ENCODE results near the gene PDLIM7. TPM values are rescaled to one million over a fixed set of nuclear protein-coding genes. Genes with fewer than 3 reads are reported as not detected.

PDLIM7 gene
- polyA plus RNA-seq, 6 donors from 2014 or later, result 1.5 to 6.0 (median 3.9) TPM

DNA sequence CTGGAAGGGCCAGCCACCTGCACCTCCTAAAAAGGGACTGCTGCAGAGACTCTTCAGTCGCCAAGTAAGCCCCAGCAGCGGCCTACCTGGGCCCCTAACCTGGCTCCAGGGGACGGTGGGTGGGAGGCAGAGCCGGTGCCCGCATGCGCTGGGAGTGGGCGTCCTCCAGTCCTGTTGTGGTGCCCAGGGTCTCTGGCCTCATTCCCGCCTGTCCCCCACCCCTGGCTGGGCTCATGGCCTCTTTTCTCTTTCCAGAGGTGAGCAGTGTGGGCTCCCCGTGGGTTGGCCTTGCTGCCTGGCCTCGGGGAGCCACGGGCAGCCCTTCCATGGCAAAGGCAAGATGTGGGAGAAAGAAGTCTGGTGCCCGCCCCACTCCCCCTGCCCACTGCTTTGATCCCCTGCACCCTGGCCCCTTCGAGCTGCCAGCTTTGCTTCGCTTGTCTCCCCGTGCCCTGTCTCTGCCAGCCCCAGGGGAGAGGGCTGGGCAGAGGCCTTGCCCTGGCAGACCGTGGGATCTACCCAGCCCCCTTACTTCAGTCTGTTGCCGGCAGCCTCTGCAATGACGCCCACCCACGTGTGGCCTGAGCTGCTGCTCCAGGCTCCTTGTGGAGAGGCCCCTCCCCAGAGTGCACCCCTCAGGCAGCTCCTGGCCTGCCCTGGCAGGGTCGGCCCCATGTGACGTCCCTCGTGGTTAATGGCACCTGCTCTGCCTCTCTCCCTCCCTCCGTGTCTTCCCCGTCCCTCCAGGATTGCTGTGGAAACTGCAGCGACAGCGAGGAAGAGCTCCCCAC is 56.2 kb downstream of the PDLIM7 start:
- peaks cover 7 to 15% of the 10 kb centered on the region in 2 donors for H3K36me3 Mint-ChIP-seq
- H3K4me3 Mint-ChIP-seq, result no peak overlapping the region
- ATAC-seq (ENCODE audit: low read depth in 2 of 2) (no peak), DNase-seq (no peak)
- H3K27me3 Mint-ChIP-seq, result no peaks in the 10 kb centered on the region
- H3K9me3 Mint-ChIP-seq, result no peaks in the 10 kb centered on the region
- peak overlapping the region in 1 of 6 donors; percentile 84 for H3K27ac Mint-ChIP-seq
- peaks cover 39 to 50% (median 41%) of the 10 kb centered on the region in 3 donors for H3K4me1 Mint-ChIP-seq

DNA sequence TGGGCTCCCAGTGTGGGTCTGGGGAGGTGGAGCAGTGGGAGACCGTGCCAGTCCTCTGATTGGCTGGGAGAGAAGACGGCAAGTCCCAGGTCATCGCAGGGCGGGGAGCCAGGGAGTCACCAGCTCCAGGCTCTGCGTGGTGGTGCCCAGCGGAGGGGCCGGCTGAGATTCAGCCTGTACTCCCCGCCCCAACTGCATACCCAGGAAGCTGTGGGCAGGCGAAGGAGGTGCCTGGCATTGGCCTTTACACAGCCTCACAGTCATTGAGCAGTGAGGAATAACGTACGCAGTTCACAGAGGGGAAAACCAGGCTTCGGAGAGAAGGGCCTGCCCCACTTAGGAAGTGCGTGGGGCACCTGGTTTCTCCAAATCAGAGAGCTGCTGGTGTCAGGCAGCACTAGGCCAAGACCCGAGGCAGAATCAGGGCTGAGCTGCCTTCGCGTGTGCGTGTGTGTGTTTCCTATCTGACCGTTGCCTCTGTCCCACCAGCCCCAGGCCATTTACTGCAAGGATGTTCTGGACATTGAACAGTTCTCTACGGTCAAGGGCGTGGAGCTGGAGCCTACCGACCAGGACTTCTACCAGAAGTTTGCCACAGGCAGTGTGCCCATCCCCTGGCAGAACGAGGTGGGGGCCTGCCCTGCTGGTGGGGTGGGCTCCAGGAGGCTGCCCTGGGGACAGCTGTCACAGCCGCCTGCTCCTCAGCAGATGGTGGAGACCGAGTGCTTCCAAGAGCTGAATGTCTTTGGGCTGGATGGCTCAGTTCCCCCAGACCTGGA is 57.0 kb downstream of the PDLIM7 start:
- H3K36me3 Mint-ChIP-seq, result peaks cover 7 to 15% of the 10 kb centered on the region in 2 donors
- ATAC-seq (ENCODE audit: low read depth in 2 of 2) (no peak), DNase-seq (no peak)
- H3K9me3 Mint-ChIP-seq, result no peaks in the 10 kb centered on the region
- peaks cover 31 to 42% (median 34%) of the 10 kb centered on the region in 3 donors for H3K4me1 Mint-ChIP-seq
- H3K4me3 Mint-ChIP-seq, result peak overlapping the region in 1 of 8 donors; percentile 28
- no peaks in the 10 kb centered on the region for H3K27me3 Mint-ChIP-seq
- peak overlapping the region in 4 of 6 donors; percentile 44 to 87 (median 70) for H3K27ac Mint-ChIP-seq

DNA sequence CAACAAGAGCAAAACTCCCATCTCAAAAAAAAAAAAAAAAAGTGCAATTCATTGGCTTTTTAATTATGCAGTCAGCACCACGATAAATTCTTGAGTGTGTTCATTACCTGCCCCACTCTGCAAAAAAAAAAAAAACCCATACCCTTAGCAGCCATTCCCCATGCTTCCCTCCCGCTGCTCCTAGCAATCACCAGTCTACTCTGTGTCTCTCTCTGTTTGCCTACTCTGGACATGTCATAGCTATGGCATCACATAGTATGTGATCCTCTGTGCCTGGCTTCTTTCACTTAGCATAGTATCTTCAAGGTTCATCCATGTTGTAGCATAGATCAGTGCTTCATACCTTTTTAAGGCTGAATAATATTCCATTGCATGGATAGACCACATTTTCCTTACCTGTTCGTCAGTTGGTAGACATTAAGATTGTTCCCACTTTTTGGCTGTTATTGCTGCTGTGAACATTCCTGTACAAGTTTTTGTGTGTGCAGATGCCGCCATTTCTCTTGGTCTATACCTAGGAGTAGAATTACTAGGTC is 57.8 kb downstream of the PDLIM7 start:
- Mint-ChIP-seq H3K9me3 (no peaks in the 10 kb centered on the region), H3K27me3 (no peaks in the 10 kb centered on the region), H3K36me3 (peaks cover 7 to 15% of the 10 kb centered on the region in 2 donors), H3K27ac (peak overlapping the region in 3 of 6 donors; percentile 44 to 75 (median 64)), H3K4me1 (peaks cover 26 to 34% (median 26%) of the 10 kb centered on the region in 3 donors), H3K4me3 (peak overlapping the region in 1 of 8 donors; percentile 28)
- DNase-seq, result no peak
- no peak for ATAC-seq (ENCODE audit: low read depth in 2 of 2)

DNA sequence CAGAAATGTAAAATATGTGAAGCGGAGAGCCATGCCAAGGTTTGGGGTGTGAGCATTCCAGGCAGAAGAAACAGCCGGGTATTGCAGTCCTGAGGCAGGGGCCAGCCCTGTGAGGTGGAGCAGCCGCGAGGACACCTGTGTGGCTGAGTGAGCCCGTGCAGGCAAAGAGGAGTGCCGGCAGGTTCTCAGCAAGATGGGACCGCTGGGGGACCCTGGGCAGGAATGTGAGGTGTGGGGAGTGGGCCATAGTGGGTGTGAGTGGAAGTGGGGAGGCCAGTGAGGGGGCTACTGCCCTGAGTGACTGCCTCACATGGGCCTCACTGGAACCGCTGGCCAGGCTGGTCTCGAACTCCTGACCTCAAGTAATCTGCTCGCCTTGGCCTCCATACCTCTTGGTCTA is 58.9 kb downstream of the PDLIM7 start:
- ATAC-seq (ENCODE audit: low read depth in 2 of 2), result no peak
- Mint-ChIP-seq H3K27ac (peak overlapping the region in 3 of 6 donors; percentile 67 to 90 (median 89)), H3K4me3 (no peak overlapping the region), H3K4me1 (peaks cover 18 to 25% (median 19%) of the 10 kb centered on the region in 3 donors), H3K27me3 (no peaks in the 10 kb centered on the region), H3K9me3 (no peaks in the 10 kb centered on the region), H3K36me3 (peaks cover 7 to 15% of the 10 kb centered on the region in 2 donors)
- DNase-seq, result no peak

DNA sequence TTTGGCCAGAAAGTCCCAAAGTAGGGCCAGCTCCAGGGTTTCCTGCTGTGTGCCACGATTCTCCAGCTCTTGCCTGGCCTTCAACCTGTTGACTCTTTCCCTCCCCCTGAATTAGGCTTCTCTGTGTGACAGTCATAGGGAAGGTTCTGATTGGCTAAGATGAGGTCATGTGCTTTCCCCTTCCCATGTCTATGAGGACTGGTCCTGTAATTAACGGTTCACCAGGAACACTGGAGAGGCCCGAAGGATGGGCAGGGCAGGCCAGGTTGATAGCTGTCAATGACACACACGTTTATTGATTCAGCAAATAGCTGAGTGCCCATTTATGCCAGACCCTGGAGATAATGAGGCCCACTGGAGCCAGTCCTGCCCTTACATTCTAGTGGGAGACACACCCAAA is 59.8 kb downstream of the PDLIM7 start:
- H3K27ac Mint-ChIP-seq, result peak overlapping the region in 3 of 6 donors; percentile 63 to 70 (median 67)

DNA sequence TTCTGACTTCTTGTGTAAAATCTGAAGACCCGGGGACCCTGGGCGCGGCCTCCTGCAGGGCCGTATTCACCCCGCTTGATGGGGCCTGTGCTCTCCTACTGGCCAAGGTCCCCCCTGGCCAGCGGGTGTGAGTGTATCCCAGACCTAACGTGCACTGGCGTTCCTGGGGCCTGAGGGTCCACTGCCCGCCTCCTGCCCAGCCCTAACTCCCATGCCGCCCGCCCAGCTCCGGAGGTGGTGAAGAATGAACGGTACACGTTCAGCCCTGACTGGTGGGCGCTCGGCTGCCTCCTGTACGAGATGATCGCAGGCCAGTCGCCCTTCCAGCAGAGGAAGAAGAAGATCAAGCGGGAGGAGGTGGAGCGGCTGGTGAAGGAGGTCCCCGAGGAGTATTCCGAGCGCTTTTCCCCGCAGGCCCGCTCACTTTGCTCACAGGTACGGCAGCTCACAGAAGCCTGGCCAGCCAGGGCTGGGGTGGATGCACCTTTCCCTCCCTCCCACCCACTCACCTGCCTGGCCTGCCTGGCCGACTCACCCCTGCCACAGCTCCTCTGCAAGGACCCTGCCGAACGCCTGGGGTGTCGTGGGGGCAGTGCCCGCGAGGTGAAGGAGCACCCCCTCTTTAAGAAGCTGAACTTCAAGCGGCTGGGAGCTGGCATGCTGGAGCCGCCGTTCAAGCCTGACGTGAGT is 61.4 kb downstream of the PDLIM7 start:
- Mint-ChIP-seq H3K4me1 (peaks cover 25 to 45% (median 40%) of the 10 kb centered on the region in 3 donors), H3K4me3 (no peak overlapping the region), H3K36me3 (peaks cover 7 to 15% of the 10 kb centered on the region in 2 donors), H3K27ac (peak overlapping the region in 1 of 6 donors; percentile 93), H3K9me3 (no peaks in the 10 kb centered on the region), H3K27me3 (no peaks in the 10 kb centered on the region)
- ATAC-seq (ENCODE audit: low read depth in 2 of 2), result no peak
- no peak for DNase-seq

More for the DNA sequence above, 59.8 kb downstream of the PDLIM7 start:
- no peaks in the 10 kb centered on the region for H3K9me3 Mint-ChIP-seq
- no peak for DNase-seq
- H3K36me3 Mint-ChIP-seq, result peaks cover 7 to 15% of the 10 kb centered on the region in 2 donors
- H3K4me1 Mint-ChIP-seq, result peaks cover 18 to 33% (median 27%) of the 10 kb centered on the region in 3 donors
- ATAC-seq (ENCODE audit: low read depth in 2 of 2), result no peak
- no peaks in the 10 kb centered on the region for H3K27me3 Mint-ChIP-seq
- H3K4me3 Mint-ChIP-seq, result peak overlapping the region in 1 of 8 donors; percentile 65

DNA sequence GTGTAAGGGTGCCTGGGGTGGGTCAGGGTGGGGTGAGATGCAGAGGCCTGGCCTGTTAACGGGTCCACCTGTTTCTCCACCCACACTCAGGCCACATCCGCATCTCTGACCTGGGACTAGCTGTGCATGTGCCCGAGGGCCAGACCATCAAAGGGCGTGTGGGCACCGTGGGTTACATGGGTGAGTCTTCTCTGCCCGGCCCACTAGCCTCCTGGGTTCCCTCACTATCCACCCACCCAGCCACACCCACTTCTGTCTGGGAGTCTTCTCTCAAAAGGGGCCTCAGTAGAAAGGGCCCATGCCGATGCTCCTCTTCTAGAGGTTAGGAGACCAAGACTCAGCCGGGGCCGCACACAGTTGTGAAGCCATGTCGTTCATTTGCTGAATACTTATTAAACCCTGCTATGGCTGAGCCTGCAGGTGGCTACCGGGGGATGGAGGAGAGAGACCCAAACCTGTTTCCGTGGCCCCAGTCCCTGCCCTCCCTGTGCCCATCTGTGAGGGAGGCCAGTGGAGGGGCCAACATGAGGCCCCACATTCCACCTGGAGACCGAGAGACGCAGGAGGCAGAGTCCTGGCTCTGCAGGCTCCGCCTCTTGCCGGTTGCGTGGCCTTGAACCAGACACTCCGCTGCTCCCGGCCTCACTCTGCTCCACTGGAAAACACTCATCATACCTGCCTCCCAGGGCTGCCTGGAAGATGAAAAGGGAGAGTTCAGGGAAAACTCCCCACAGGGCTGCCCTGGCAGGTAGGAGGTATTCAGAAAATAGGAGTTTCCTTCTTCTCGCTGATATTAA is 62.3 kb downstream of the PDLIM7 start:
- peak overlapping the region in 3 of 6 donors; percentile 41 to 72 (median 62) for H3K27ac Mint-ChIP-seq
- peaks cover 7 to 15% of the 10 kb centered on the region in 2 donors for H3K36me3 Mint-ChIP-seq
- ATAC-seq (ENCODE audit: low read depth in 2 of 2) (no peak), DNase-seq (no peak)
- H3K4me1 Mint-ChIP-seq, result peaks cover 33 to 53% (median 49%) of the 10 kb centered on the region in 3 donors
- H3K9me3 Mint-ChIP-seq, result no peaks in the 10 kb centered on the region
- no peaks in the 10 kb centered on the region for H3K27me3 Mint-ChIP-seq
- H3K4me3 Mint-ChIP-seq, result no peak overlapping the region

DNA sequence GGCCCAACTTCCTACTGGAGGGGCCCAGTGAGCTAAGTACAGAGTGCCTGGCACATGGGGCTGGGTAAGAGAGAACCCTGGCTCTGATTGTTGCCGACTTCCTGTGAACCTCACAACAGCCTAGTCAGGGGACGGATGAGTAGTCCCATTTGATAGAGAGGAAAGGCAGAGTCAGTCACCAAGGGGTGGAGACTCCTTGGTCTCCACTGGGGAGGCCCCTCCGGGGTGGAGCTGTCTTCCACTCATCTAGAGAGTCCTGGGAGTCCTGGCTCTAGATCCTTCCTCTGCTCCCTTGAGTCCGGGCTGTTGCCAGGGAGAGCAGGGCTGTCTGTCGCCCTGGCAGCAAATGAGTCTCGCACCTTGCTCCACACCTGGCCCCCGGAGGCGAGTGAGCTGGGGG is 63.0 kb downstream of the PDLIM7 start:
- H3K4me1 Mint-ChIP-seq, result peaks cover 34 to 56% (median 54%) of the 10 kb centered on the region in 3 donors
- no peaks in the 10 kb centered on the region for H3K9me3 Mint-ChIP-seq
- H3K4me3 Mint-ChIP-seq, result no peak overlapping the region
- H3K27me3 Mint-ChIP-seq, result no peaks in the 10 kb centered on the region
- DNase-seq, result no peak
- H3K36me3 Mint-ChIP-seq, result peaks cover under 1 to 10% of the 10 kb centered on the region in 2 donors
- no peak for ATAC-seq (ENCODE audit: low read depth in 2 of 2)
- H3K27ac Mint-ChIP-seq, result peak overlapping the region in 4 of 6 donors; percentile 18 to 82 (median 34)

DNA sequence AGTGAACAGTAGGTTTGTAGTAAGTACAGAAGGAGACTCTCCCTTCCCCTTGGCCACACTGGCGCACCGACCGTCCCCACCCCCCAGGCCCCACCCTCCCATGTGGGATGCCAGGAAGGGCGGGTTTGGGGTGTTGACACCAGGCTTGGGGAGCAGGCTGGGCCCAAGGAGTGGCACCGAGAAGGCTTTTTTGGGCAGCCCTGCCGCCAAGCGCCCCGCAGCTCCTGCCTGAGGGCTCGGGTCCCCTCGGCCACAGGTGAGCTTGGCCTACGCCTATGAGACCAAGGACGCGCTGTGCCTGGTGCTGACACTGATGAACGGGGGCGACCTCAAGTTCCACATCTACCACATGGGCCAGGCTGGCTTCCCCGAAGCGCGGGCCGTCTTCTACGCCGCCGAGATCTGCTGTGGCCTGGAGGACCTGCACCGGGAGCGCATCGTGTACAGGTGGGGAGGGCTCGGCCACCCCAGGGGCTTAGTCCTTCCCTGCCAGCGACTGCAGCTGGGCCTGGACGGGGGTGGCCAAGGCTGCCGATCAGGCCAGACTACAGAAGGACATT is 63.7 kb downstream of the PDLIM7 start:
- Mint-ChIP-seq H3K36me3 (peaks cover 0 to 8% of the 10 kb centered on the region in 2 donors), H3K4me3 (peak overlapping the region in 2 of 8 donors; percentile 30 to 83), H3K27me3 (no peaks in the 10 kb centered on the region), H3K9me3 (no peaks in the 10 kb centered on the region), H3K27ac (peak overlapping the region in 5 of 6 donors; percentile 20 to 96 (median 84)), H3K4me1 (peaks cover 40 to 60% (median 59%) of the 10 kb centered on the region in 3 donors)
- DNase-seq (no peak), ATAC-seq (ENCODE audit: low read depth in 2 of 2) (no peak)
